Cardiac atrium fibroblast (primary cell): ENCODE data around the gene METTL21A. TPM values are rescaled to one million over a fixed set of nuclear protein-coding genes. Genes with fewer than 3 reads are reported as not detected.

Experiments
- total RNA-seq: library from RNA; depleted of rRNA; stranded (reverse); fragments of >200 nt; gene quantifications from 2 replicates; pipeline ENCODE4 v1.2.3, GENCODE V29; 2015

METTL21A gene
- 17.9 and 26.1 TPM in 2 replicates for total RNA-seq

DNA sequence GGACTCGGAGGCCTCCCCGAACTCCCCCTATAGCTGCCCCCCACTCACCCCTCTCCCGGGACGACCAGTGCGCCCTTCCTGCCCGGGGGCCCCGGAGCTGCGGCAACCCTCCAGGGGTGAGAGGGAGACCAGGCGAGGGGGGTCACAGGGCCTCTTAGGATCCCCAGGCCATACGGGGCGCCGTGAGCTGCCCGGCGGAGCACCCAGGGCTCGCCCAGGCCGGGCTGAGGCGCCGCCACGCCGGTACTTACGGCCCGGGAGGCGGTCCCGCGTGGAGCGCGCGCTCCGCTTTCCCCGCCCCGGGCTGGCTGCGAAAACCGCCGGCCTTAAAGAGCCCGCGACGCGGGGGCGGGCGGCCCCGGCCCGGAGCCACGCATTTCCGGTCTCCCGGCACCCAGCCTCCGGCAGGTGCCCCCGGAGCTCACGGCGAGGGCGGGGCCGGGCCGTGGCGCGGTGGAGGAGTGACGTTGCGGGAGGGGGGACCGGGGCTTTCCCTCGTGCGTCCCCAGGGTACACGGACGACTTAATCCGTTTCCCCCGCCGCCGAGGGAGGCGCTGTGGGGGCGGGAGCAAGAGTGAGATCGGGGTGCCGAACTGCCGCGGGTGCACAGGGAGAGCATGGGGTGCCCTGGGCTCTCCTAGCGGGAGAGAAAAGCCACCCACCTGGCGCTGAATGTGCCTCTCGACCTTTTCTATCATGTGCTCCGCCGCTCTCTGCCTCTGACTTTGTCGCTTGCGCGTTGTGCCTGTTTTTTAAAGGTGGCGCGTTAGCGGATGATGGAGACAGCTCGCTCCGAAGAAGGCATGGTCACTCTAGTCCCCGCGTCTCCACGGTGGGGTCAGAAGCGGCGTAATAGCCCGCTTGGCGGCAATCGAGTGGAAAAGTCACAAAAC lies at the start of gene METTL21A:
Gene METTL21A (minus strand): TSS at position 381 of the 894 bp plus-strand sequence. CDS start 1,019 bp downstream, outside the sequence.

Other genes with a start within 250 kb of the METTL21A start
- 24.4 and 49.9 TPM in 2 replicates for gene CREB1, start 95.4 kb downstream of the METTL21A start, total RNA-seq
- 22.6 and 48.4 TPM in 2 replicates for gene CCNYL1, start 86.2 kb upstream of the METTL21A start, total RNA-seq
- 1.8 and 2.3 TPM in 2 replicates for gene FZD5, start 144.5 kb upstream of the METTL21A start, total RNA-seq